Measurements from ENCODE around the gene NBPF8.
A peak's percentile ranks its signal among the peaks of the same experiment; 100 is the strongest.
"Not testable (repeated sequence)": the region's sequence is repeated elsewhere in the genome, so short reads cannot be mapped to it uniquely, and the experiment has no call there.

Gene NBPF8, protein sequence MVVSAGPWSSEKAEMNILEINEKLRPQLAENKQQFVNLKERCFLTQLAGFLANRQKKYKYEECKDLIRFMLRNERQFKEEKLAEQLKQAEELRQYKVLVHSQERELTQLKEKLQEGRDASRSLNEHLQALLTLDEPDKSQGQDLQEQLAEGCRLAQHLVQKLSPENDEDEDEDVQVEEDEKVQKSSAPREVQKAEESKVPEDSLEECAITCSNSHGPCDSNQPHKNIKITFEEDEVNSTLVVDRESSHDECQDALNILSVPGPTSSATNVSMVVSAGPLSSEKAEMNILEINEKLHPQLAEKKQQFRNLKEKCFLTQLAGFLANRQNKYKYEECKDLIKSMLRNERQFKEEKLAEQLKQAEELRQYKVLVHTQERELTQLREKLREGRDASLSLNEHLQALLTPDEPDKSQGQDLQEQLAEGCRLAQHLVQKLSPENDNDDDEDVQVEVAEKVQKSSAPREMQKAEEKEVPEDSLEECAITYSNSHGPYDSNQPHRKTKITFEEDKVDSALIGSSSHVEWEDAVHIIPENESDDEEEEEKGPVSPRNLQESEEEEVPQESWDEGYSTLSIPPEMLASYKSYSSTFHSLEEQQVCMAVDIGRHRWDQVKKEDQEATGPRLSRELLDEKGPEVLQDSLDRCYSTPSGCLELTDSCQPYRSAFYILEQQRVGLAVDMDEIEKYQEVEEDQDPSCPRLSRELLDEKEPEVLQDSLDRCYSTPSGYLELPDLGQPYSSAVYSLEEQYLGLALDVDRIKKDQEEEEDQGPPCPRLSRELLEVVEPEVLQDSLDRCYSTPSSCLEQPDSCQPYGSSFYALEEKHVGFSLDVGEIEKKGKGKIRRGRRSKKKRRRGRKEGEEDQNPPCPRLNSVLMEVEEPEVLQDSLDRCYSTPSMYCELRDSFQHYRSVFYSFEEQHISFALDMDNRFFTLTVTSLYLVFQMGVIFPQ

DNA sequence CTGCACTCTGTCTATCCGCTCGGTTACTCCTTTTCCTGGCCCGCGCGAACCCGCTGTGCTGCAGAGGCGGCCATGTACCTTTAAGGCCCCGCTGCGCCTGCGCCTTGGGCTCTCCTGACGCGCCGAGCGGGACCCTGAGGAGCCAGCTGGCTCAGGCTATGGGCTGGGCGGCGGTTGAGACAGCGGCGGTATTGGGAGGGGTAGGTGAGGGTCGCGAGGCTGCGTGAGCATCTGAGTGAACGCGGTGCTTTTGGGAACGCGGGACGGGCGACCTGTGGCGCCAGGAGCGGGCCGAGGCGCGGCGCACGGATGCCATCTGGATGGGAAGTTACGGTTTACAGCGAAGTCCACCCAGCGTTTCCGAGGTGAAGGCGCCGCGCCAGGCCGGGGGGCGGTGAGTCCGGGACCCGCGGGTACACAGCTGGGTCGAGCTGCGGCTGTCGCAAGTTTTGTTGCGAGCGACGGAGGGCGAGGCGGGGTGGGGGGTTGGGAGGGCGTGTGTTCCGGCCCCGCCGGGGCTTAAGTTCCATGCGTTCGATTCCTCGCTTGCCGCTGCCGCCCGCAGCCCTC lies at the start of gene NBPF8:
NBPF8 (plus strand) TSS at position 125 of the 570 bp plus-strand sequence. CDS start 21,488 bp downstream, outside the sequence.
- DNase-seq (ENCODE audit: low read depth): peak; percentile 32

DNA sequence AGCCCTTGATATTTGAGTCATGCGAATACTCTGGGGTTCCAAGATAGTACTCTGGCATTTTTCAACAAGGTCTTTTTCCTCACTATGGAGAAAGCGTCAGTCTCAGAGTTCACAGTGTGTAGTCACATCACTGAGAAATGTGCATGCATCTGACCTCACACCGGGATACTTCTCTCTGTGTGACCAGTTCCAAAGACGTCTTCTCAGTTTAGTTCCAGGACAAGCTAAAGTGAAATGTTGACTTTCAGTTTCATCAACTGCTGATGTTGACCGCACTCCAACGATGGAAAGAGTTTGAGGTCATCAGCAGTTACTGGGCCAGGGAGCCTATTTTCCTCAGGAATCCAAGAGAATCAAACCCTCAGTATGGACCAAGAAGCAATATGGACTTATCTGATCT lies 47.1 kb upstream of the NBPF8 start:
- not testable (repeated sequence) for DNase-seq (ENCODE audit: low read depth)

DNA sequence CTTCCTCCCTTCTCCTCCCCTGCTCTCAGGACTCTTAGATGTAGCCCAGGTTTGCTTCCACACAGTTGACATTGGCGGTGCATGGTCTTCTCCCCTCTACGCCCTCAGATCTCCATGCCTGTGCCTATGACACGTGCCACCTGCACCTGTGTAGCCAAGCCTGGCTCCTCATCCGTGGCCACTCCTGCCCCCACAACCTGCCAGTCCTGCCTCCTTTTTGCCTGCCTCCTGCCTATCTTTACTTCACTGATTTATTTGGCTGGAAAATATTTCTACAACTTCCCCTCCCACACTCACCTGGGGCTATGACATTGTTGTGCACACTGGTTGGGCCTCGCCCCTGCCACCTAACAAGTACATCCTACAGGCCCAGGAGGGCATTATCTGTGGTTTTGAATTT lies 28.2 kb upstream of the NBPF8 start:
- not testable (repeated sequence) for DNase-seq (ENCODE audit: low read depth)

DNA sequence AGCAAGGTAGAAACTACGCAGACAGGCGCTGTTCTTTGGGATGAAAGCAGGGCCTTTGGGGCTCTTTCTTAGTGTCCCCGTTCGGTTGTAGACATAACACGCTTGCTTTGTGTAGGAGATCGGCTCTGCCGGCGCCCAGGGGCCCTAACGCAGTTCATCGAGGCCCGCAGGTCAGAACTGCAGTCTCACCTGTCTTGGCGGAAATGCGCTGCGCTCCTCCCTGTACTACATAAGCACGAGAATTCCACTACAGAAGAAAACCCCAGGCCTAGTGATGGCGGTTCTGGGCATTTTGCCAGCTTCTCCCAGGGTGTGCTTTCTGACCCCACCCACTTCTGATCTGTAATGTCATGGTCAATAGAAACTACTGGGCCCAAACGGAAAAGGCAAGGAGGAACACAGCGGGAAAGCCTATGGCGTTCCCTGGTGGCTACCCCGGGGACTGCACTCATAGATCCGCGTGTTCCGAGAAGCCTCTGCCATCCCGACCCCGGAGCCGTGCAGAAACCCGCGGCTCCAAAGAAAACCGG lies 26.2 kb upstream of the NBPF8 start:
- not testable (repeated sequence) for DNase-seq (ENCODE audit: low read depth)

DNA sequence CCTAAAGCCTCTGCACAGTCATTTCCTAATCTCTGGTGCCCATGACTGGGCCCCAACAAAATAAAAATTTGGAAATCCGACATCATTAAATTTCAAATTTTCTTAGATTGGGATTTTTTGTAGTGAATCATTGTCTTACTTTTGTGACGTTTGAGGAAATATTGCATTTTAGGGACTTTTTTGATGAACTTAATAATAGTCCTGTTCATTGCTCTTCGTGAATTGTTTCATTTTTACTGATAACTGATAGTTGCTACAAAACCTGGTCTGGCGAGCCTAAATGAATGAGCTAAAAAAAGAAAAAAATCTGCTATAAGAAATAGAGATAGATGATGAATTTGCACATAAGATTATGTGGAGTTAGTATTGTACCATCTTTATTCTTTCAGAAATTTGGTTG lies 23.5 kb upstream of the NBPF8 start:
- DNase-seq (ENCODE audit: low read depth): not testable (repeated sequence)

DNA sequence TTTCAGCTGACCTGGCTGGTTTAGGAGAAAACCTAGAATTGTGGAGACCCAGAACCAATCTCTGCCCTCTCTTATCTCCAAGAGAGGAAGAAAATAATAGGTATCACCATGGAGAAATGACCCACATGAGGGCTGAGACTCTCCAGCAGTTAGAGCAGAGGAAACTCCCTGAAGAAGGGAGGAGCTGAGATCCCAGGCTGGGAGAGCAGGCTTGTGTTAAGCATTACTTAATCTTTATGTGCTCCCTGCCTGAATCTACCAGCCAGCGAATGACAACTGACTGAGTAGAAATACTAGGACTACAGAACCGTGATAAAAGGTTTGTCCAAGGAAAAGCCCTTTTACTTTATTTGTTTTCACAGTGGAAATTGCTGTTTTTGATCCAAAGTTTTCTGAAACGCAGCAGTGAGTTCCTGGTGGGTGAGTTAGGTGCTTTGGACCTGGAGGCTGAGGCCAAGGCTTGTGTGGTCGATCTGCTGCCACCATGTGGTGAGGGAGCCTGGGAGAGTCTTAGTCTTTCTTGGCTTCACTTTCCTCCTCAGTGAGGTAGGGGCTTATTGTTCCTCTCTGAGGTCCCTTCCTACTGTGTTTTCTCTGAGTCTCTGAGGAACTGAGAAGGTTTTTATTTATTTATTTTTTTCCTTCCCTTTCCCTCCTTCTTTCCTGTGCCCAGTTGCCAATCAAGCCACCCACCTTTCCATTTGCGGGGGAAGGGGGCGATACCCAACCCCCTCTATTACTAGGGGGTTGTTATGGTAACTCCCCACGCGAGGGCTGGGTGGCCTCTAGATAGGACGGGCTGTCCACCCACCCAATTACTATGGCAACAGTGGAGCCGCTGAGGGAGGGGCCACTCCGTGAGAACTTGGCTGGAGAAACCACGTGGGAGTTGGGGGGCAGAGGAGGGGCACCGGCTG lies 21.3 kb upstream of the NBPF8 start:
- not testable (repeated sequence) for DNase-seq (ENCODE audit: low read depth)

DNA sequence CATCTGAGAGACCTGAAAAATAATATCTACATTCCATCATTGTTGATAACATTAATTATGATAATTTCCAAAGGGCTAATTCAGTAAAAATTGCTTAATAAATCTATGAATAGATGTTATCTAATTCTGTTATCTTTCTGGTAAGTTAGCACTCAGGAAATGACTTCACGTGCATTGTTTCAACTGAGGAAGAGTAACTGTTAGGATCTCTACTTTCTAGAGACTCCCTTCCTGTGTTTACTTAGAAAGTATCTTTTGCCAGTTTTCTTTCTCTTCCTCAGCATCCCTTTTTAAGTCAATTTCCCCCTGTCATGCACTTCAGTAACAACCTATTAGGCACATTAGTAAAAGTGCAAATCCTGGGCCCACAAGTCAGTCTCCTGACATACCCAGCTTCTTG lies 9.5 kb upstream of the NBPF8 start:
- not testable (repeated sequence) for DNase-seq (ENCODE audit: low read depth)

DNA sequence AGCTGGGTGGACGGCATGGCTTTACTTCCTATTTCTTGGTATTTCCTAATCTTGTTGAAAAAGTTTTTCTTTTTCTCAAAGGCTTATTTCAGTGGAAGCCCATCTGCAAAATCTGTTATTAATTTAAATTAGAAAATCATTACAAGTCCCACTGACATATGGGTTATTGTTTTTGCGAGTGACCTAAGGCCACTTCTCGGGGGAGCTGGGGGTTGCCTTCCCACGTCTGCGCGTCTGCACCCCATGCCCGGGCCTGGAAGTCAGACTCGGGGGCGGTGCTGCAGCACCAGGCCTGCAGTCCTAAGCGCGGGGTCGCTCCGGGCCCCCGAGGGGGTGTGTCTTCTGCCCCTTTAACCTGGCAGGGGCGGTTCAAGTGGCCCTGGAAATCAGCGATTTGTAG lies 384 bp upstream of the NBPF8 start:
- DNase-seq (ENCODE audit: low read depth): not testable (repeated sequence)

DNA sequence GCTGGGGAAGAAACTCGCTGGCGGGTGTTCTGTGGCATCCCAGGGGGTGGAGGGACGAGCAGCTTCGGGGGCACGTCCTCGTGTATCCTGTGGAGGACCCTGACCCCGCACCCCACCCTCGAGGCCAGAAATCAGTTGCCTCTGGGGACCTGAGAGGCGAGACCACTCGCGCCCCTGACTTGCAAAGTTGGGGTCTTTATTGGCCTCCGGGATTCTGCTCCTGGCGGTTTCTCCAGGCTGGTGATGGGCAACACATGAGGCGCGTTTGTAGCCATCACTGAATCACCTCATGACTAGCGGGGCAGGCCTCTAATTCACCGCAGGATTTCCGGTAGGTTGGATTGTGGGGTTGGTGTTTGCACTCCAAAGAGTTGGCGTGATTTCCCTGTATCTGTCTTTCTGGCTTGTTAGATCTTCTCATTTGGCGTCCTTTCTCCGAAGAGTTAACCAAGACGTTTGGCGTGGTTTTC lies 692 bp downstream of the NBPF8 start:
- peak; percentile 4 for DNase-seq (ENCODE audit: low read depth)

DNA sequence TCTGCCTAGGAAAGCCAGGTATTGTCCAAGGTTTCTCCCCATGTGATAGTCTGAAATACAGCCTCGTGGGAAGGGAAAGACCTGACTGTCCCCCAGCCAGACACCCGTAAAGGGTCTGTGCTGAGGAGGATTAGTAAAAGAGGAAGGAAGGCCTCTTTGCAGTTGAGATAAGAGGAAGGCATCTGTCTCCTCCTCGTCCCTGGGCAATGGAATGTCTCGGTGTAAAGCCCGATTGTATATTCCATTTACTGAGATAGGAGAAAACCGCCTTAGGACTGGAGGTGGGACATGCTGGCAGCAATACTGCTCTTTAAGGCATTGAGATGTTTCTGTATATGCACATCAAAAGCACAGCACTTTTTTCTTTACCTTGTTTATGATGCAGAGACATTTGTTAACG lies 10.2 kb downstream of the NBPF8 start:
- DNase-seq (ENCODE audit: low read depth): not testable (repeated sequence)

DNA sequence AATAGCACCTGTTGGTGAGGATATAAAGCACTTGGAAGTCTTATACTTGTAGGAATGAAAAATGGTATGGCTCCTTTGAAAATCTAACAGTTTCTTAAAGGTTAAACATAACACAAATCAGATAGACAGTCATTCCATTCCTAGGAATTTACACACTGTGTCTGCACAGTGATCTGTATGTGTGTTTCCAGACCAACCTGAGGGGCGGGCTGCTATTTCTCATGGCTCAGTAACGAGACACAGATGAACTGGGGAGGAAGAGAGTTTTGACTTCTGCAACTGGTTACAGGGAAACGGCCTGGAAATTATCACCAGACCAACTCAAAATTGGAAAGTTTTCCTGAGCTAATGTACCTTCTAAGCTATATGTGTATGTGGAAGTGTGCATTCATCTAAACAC lies 16.8 kb downstream of the NBPF8 start:
- not testable (repeated sequence) for DNase-seq (ENCODE audit: low read depth)

DNA sequence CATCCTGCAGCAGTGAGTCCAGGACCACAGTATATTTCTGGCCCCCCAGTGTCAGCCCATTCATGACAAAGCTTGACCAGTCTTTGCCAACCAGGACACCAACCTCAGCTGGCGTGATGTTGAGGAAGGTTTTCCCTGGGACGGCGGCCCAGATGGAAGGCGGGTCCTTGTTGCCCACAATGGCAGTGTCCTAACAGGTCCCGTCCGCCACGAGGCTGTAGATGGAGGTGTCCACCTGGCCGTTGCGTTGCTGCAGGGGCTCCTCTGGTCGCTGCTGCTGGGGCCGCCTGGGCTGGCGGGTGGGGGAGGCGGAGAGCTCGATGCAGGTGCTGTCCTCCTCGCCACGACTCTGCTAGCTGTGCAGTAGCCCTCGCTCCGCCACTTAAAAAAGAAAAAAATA lies 19.0 kb downstream of the NBPF8 start:
- not testable (repeated sequence) for DNase-seq (ENCODE audit: low read depth)

DNA sequence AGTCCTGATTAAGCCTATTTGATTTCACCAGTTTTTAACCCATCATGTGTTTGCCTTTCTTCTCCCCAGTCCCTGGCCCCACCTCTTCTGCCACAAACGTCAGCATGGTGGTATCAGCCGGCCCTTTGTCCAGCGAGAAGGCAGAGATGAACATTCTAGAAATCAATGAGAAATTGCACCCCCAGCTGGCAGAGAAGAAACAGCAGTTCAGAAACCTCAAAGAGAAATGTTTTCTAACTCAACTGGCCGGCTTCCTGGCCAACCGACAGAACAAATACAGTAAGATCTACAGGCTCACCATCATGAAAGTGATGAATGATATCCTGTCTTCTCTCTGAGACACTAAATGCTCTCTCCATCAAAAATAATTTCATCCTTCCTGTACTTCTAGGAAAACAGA lies 34.3 kb downstream of the NBPF8 start:
- DNase-seq (ENCODE audit: low read depth): not testable (repeated sequence)

All from stimulated activated CD8-positive, alpha-beta memory T cell treated with anti-CD3 and anti-CD28 coated beads, Interleukin-7, amount 100 ng/mL, for 24 hours (primary cell).